Upper lobe of left lung (tissue), 6 donors: Measurements from ENCODE around the gene RND2. TPM values are rescaled to one million over a fixed set of nuclear protein-coding genes. Genes with fewer than 3 reads are reported as not detected.
"Not testable (repeated sequence)": the region's sequence is repeated elsewhere in the genome, so short reads cannot be mapped to it uniquely, and the experiment has no call there.

Experiments used
- ATAC-seq, 2 donors: fragments of 200-7000 bp; cut with Tn5 transposase; one replicate each; pipeline ENCODE4 v1.9.1; 2022; ENCODE audit warnings: mild to moderate bottlenecking in 2 of 2, moderate library complexity in 2 of 2; ENCODE audit not compliant: low FRiP score in 2 of 2
- DNase-seq, 2 donors: peaks; one replicate each; pipeline ENCODE4 v3.0.0-alpha.2; 2019 to 2020
- H3K27ac ChIP-seq, 4 donors: fragments of 200-600 bp; sonication (generic); one replicate each; pipeline ENCODE4 v1.5.1; 2016 to 2019
- H3K27me3 ChIP-seq, 4 donors: fragments of 200-600 bp; sonication (generic); one replicate each; pipeline ENCODE4 v1.5.1; 2017 to 2019
- H3K36me3 ChIP-seq, 4 donors: fragments of 200-600 bp; sonication (generic); one replicate each; pipeline ENCODE4 v1.5.1; 2016 to 2019
- H3K4me1 ChIP-seq, 4 donors: fragments of 200-600 bp; sonication (generic); one replicate each; pipeline ENCODE4 v1.5.1; 2018 to 2019
- H3K4me3 ChIP-seq, 4 donors: fragments of 200-600 bp; sonication (generic); one replicate each; pipeline ENCODE4 v1.5.1; 2017 to 2019; ENCODE audit warnings: mild to moderate bottlenecking in 2 of 4, moderate library complexity in 1 of 4
- H3K9me3 ChIP-seq, 4 donors: fragments of 200-600 bp; sonication (generic); one replicate each; pipeline ENCODE4 v1.5.1; 2018 to 2019
- CTCF ChIP-seq, 6 experiments: fragments of 450-650 bp in 4 of 6; fragments of 200-600 bp in 2 of 6; sonication (generic) in 2 of 6; IDR thresholded peaks; one replicate each; pipeline ENCODE4 v1.5.1; 2016 to 2019; ENCODE audit warnings: antibody characterized with exemption in 6 of 6
- EP300 ChIP-seq, 4 donors: sonication (generic); formaldehyde crosslinking; IDR thresholded peaks; one replicate each; pipeline ENCODE4 v1.5.1; 2017; ENCODE audit warnings: antibody characterized with exemption in 4 of 4, control low read depth in 2 of 4
- POLR2A ChIP-seq, 4 donors: fragments of 450-650 bp; IDR thresholded peaks; one replicate each; pipeline ENCODE4 v1.5.1; 2016 to 2017; ENCODE audit warnings: antibody characterized with exemption in 4 of 4, mild to moderate bottlenecking in 2 of 4
- POLR2AphosphoS5 ChIP-seq, 2 donors: sonication (generic); formaldehyde crosslinking; IDR thresholded peaks; one replicate each; pipeline ENCODE4 v1.5.1; 2017; ENCODE audit warnings: antibody characterized with exemption in 2 of 2
- WGBS, 2 donors: methylation state at CpG; one replicate each; pipeline ENCODE4 v1.1.5; 2017 to 2018; 5-methylcytosine and 5-hydroxymethylcytosine counted together
- total RNA-seq, 6 donors: library from RNA; depleted of rRNA in 4 of 6; stranded (reverse); fragments of >200 nt in 4 of 6; gene quantifications; one replicate each; pipeline versions ENCODE4 v1.1.0 to v1.2.1, GENCODE V29; 2016 to 2021
- donor health status: DM: no; HTN: no; CAD: no; lungs with moderate emphysema.
- donor health status: DM: no; HTN: yes; CAD: no; lungs with severe emphysema.

The RND2 gene
- total RNA-seq: 1 to 10 TPM in 1 of 6 donors, under 1 TPM in 3, not detected in 2; 0.15 to 2.0 (median 0.47) TPM

- Histone ChIP-seq H3K4me3 (peak within 1 kb of the TSS; percentile 12 to 64 (median 58)), H3K27me3 (no peaks in the 10 kb centered on the region), H3K27ac (peak within 1 kb of the TSS; percentile 47 to 80 (median 68)), H3K4me1 (peaks cover 16 to 45% (median 29%) of the 10 kb centered on the region in 4 donors), H3K9me3 (no peaks in the 10 kb centered on the region), H3K36me3 (no peaks in the 10 kb centered on the region)
- ATAC-seq (peak; percentile 82 to 84), DNase-seq (peak; percentile 93)
- peak in 3 of 4 donors; percentile 21 to 44 (median 23) for TF ChIP-seq POLR2A (IDR thresholded peaks at IDR 0.05)
- TF ChIP-seq CTCF (IDR thresholded peaks at IDR 0.05): peak; percentile 55 to 85 (median 78)
- TF ChIP-seq EP300 (IDR thresholded peaks at IDR 0.05): no peak
- TF ChIP-seq POLR2AphosphoS5 (IDR thresholded peaks at IDR 0.05): peak in 1 of 2 donors; percentile 64
- WGBS, 2 donors: 0 to 2% methylated on average over 16 to 40 of the region's 61 CpGs
These were observed at the start of gene RND2 for GRCh38 chr17:43024407-43025289. TSS of gene RND2 (plus strand) at chr17:43025231. CDS start at chr17:43025348, 117 bp downstream.

GRCh38 chr17:42975265-42975664 lies 49.8 kb upstream of the RND2 start:
- WGBS, 2 donors: 49 to 55% methylated on average over 2 of the region's 2 CpGs
- TF ChIP-seq CTCF (IDR thresholded peaks at IDR 0.05) (no peak), EP300 (IDR thresholded peaks at IDR 0.05) (no peak), POLR2A (IDR thresholded peaks at IDR 0.05) (no peak), POLR2AphosphoS5 (IDR thresholded peaks at IDR 0.05) (no peak)
- H3K9me3 ChIP-seq: no peaks in the 10 kb centered on the region
- no peaks in the 10 kb centered on the region for H3K27me3 ChIP-seq
- DNase-seq (no peak), ATAC-seq (no peak)
- H3K27ac ChIP-seq: no peak overlapping the region
- H3K4me1 ChIP-seq: peaks cover 8 to 11% (median 9%) of the 10 kb centered on the region in 4 donors
- H3K36me3 ChIP-seq: no peaks in the 10 kb centered on the region
- H3K4me3 ChIP-seq: no peak overlapping the region

- WGBS, 2 donors: 87 to 91% methylated on average over 16 of the region's 16 CpGs
- H3K36me3 ChIP-seq, H3K9me3 ChIP-seq, H3K27me3 ChIP-seq, H3K4me3 ChIP-seq, DNase-seq, H3K27ac ChIP-seq, ATAC-seq: not testable (repeated sequence)
- H3K4me1 ChIP-seq: peaks cover 8 to 12% (median 10%) of the 10 kb centered on the region in 4 donors
These were observed 49.3 kb upstream of the RND2 start for GRCh38 chr17:42975701-42976100.

GRCh38 chr17:42979511-42980273 lies 45.3 kb upstream of the RND2 start, which contains the start of gene PTGES3L:
TSS of gene PTGES3L (minus strand) at chr17:42980080. CDS start at chr17:42980053, 27 bp downstream.
- peak within 1 kb of the TSS; percentile 53 to 95 (median 90) for H3K4me3 ChIP-seq
- H3K4me1 ChIP-seq: peaks cover 16 to 42% (median 30%) of the 10 kb centered on the region in 4 donors
- peak; percentile 44 to 69 for DNase-seq

More at GRCh38 chr17:42979511-42980273, 45.3 kb upstream of the RND2 start, which contains the start of gene PTGES3L:
- Histone ChIP-seq H3K36me3 (no peaks in the 10 kb centered on the region), H3K27ac (peak within 1 kb of the TSS; percentile 79 to 90 (median 85)), H3K9me3 (no peaks in the 10 kb centered on the region), H3K27me3 (no peaks in the 10 kb centered on the region)
- 37 to 45% methylated on average over 20 of the region's 21 CpGs for WGBS, 2 donors
- peak; percentile 42 to 61 for ATAC-seq
- TF ChIP-seq POLR2AphosphoS5 (IDR thresholded peaks at IDR 0.05): no peak
- TF ChIP-seq EP300 (IDR thresholded peaks at IDR 0.05): no peak
- no peak for TF ChIP-seq POLR2A (IDR thresholded peaks at IDR 0.05)
- no peak for TF ChIP-seq CTCF (IDR thresholded peaks at IDR 0.05)
